K562 (cell line): ENCODE results near the gene TCL1B. TPM values are rescaled to one million over a fixed set of nuclear protein-coding genes. Genes with fewer than 3 reads are reported as not detected.

Experiments used
- ATAC-seq: fragments of 200-7000 bp; cut with Tn5 transposase; 3 replicates; pipeline ENCODE4 v1.9.1; 2020; ENCODE audit warnings: moderate library complexity
- BruUV-seq: library from RNA; stranded (reverse); fragments of 400-500 nt; replicated peaks from 2 replicates; lab custom pipeline; 2021; lab: Mats Ljungman, UMichigan
- CTCF ChIA-PET: fragments of 300-600 bp; formaldehyde crosslinking; extraction: SDS; loops from one replicate; lab custom pipeline; 2021; ENCODE audit warnings: low intra/inter-chr PET ratio; lab: Yijun Ruan, JAX
- POLR2A ChIA-PET: fragments of 300-600, 350-650 bp; sonication (Branson Sonifier 250); formaldehyde crosslinking; extraction: SDS; loops from one replicate; lab custom pipeline; 2021; ENCODE audit warnings: antibody characterized with exemption, inconsistent platforms; lab: Yijun Ruan, JAX
- DNase-seq, 4 experiments: peaks; one replicate each; pipeline versions ENCODE4 v3.0.0 to v3.0.0-alpha.2; 2011 to 2018; ENCODE audit warnings: low spot score in 3 of 4, mixed read lengths in 3 of 4; ENCODE audit errors: extremely low read depth in 1 of 4
- FAIRE-seq: peaks from 2 replicates; lab custom pipeline; 2011; peaks lifted over from hg19 to GRCh38; lab: Jason Lieb, UNC
- H2AFZ ChIP-seq: 2 replicates; pipeline ENCODE4 v1.6.0; 2011; ENCODE audit warnings: low read depth, low read length, control low read depth, inconsistent platforms
- H3K27ac ChIP-seq: fragments of 200-600 bp; 3 replicates; pipeline ENCODE4 v1.8.0; 2011; ENCODE audit warnings: low read depth, mild to moderate bottlenecking, control low read depth, inconsistent platforms, low read length, moderate library complexity, mixed read lengths; ENCODE audit errors: extremely low read depth
- H3K27me3 ChIP-seq, 2 experiments: fragments of 300-600 bp in 1 of 2; 2 replicates in 1 of 2; 3 replicates in 1 of 2; pipeline versions ENCODE4 v1.6.0 to v1.8.0; 2011; ENCODE audit warnings: inconsistent platforms in 2 of 2, low read length in 2 of 2, mild to moderate bottlenecking in 1 of 2, mixed read lengths in 1 of 2, moderate library complexity in 1 of 2; ENCODE audit not compliant: control insufficient read depth in 2 of 2, insufficient read depth in 2 of 2
- H3K36me3 ChIP-seq: fragments of 300-600 bp; 3 replicates; pipeline ENCODE4 v1.8.0; 2011; ENCODE audit warnings: mild to moderate bottlenecking, low read length, inconsistent platforms; ENCODE audit not compliant: control insufficient read depth, insufficient read depth
- H3K4me1 ChIP-seq, 2 experiments: fragments of 200-600 bp in 1 of 2; replicated peaks in 1 of 2; 2 replicates in 1 of 2; 3 replicates in 1 of 2; pipeline versions ENCODE4 v1.5.1 to v1.8.0; 2011; ENCODE audit warnings: inconsistent platforms in 2 of 2, low read length in 2 of 2, mild to moderate bottlenecking in 1 of 2, mixed read lengths in 1 of 2, moderate library complexity in 1 of 2; ENCODE audit not compliant: control insufficient read depth in 2 of 2, insufficient read depth in 2 of 2
- H3K4me2 ChIP-seq: 2 replicates; pipeline ENCODE4 v1.6.1; 2011; ENCODE audit warnings: low read length, control low read depth, inconsistent platforms, mixed read lengths; ENCODE audit not compliant: insufficient read depth
- H3K4me3 ChIP-seq: fragments of 200-600 bp; sonication (generic), shearing (Covaris generic); 2 replicates; pipeline ENCODE4 v1.5.1; 2016; ENCODE audit warnings: control low read depth, inconsistent platforms
- H3K79me2 ChIP-seq: fragments of 200-600 bp; 3 replicates; pipeline ENCODE4 v1.8.0; 2011; ENCODE audit warnings: low read length, inconsistent platforms; ENCODE audit not compliant: control insufficient read depth, insufficient read depth
- H3K9ac ChIP-seq, 2 experiments: 2 replicates each; pipeline versions ENCODE4 v1.6.0 to v1.6.1; 2011; ENCODE audit warnings: low read depth in 2 of 2, low read length in 2 of 2, control low read depth in 1 of 2, inconsistent platforms in 1 of 2, mild to moderate bottlenecking in 1 of 2, mixed read lengths in 1 of 2; ENCODE audit not compliant: insufficient read depth in 1 of 2
- H3K9me1 ChIP-seq: one replicate; pipeline ENCODE4 v1.6.0; 2011; ENCODE audit warnings: inconsistent platforms, mild to moderate bottlenecking, low read length, moderate library complexity; ENCODE audit not compliant: control insufficient read depth, insufficient read depth
- H3K9me3 ChIP-seq: replicated peaks from 2 replicates; pipeline ENCODE4 v1.5.1; 2011; ENCODE audit warnings: low read depth, low read length, inconsistent platforms; ENCODE audit not compliant: control insufficient read depth, insufficient read depth
- H4K20me1 ChIP-seq: replicated peaks from 2 replicates; pipeline ENCODE4 v1.6.1; 2011; ENCODE audit warnings: low read length, inconsistent platforms, mixed read lengths; ENCODE audit not compliant: control insufficient read depth, insufficient read depth
- CBFB ChIP-seq: sonication (generic); formaldehyde crosslinking; IDR thresholded peaks from 2 replicates; pipeline ENCODE4 v1.4.0; 2020; ENCODE audit warnings: mild to moderate bottlenecking, missing genetic modification reagents
- CHD4 ChIP-seq: fragments of 200-600 bp; sonication (generic); IDR thresholded peaks from 3 replicates; pipeline ENCODE4 v1.6.1; 2012; ENCODE audit warnings: low read depth, mild to moderate bottlenecking, mixed read lengths, low read length, inconsistent platforms; ENCODE audit not compliant: insufficient read depth, insufficient replicate concordance, poor library complexity, severe bottlenecking
- CREM ChIP-seq: IDR thresholded peaks from 2 replicates; pipeline ENCODE4 v1.6.1; 2014; ENCODE audit warnings: antibody characterized with exemption, low read depth
- KDM1A ChIP-seq, 2 experiments: fragments of 450-650 bp; IDR thresholded peaks; 2 replicates each; pipeline ENCODE4 v1.6.1; 2016; ENCODE audit warnings: mild to moderate bottlenecking in 2 of 2
- LCOR ChIP-seq: sonication (generic); formaldehyde crosslinking; IDR thresholded peaks from 2 replicates; pipeline ENCODE4 v1.8.0; 2022; ENCODE audit warnings: mild to moderate bottlenecking, missing genetic modification reagents
- MYC ChIP-seq, 2 experiments: fragments of 250-450 bp in 1 of 2; sonication (Bioruptor Pico) in 1 of 2; IDR thresholded peaks; 2 replicates each; pipeline versions ENCODE4 v1.5.1 to v1.6.1; 2012 to 2021; ENCODE audit warnings: low read depth in 2 of 2, borderline replicate concordance in 1 of 2, improper control_type of control experiment in 1 of 2, low read length in 1 of 2, mild to moderate bottlenecking in 1 of 2, moderate library complexity in 1 of 2
- PURB ChIP-seq: sonication (generic); formaldehyde crosslinking; IDR thresholded peaks from 2 replicates; pipeline ENCODE4 v1.9.0; 2021; ENCODE audit warnings: low read depth, mild to moderate bottlenecking, missing genetic modification reagents
- SLC30A9 ChIP-seq: fragments of 250-450 bp; sonication (Bioruptor Pico); IDR thresholded peaks from 2 replicates; pipeline ENCODE4 v1.8.0; 2022; ENCODE audit warnings: mild to moderate bottlenecking, moderate library complexity
- ZBTB12 ChIP-seq: fragments of 250-450 bp; sonication (Bioruptor Pico); IDR thresholded peaks from 2 replicates; pipeline ENCODE4 v1.4.0; 2020
- ZNF384 ChIP-seq: IDR thresholded peaks from 2 replicates; pipeline ENCODE4 v1.6.1; 2012; ENCODE audit warnings: low read depth, low read length, improper control_type of control experiment
- WGBS: fragments of 100-300 bp; shearing (Covaris generic); methylation state at CpG from one replicate; pipeline ENCODE4 v1.1.6; 2016; ENCODE audit warnings: low coverage, mixed read lengths; ENCODE audit not compliant: insufficient coverage; ENCODE audit errors: missing lambda C conversion rate; 5-methylcytosine and 5-hydroxymethylcytosine counted together
- in situ Hi-C: fragments of 300-500 bp; cut with MboI; formaldehyde crosslinking; loops from 4 replicates; pipeline ENCODE4 v1.15.0; 2018; ENCODE audit warnings: inconsistent platforms, mixed read lengths
- intact Hi-C: fragments of 100-400 bp; cut with micrococcal nuclease; formaldehyde crosslinking; loops from 2 replicates; pipeline ENCODE4 v1.14.2; 2022
- polyA plus RNA-seq, 8 experiments: library from polyadenylated mRNA; depleted of rRNA in 4 of 8; stranded (reverse) in 5 of 8; unstranded in 3 of 8; fragments of >200 nt; fragmentation: Nextera tagmentation in 2 of 8; fragmentation: Illumina TruSeq in 1 of 8; extraction: Ambion mirVana in 2 of 8; extraction: Trizol in 1 of 8; gene quantifications; 2 replicates each; pipeline versions ENCODE4 v1.2.1 to v1.2.3, GENCODE V29; 2011 to 2014; ENCODE audit warnings: inconsistent platforms in 1 of 8, missing spikeins in 1 of 8
- total RNA-seq, 7 experiments: library from RNA; depleted of rRNA in 6 of 7; stranded (reverse); fragments of >200 nt in 6 of 7; fragmentation: Illumina TruSeq in 2 of 7; extraction: Trizol in 2 of 7; gene quantifications; 2 replicates each; pipeline versions ENCODE4 v1.2.1 to v1.2.3, GENCODE V29; 2011 to 2021; ENCODE audit warnings: low replicate concordance in 1 of 7
- TF ChIP-seq, protein P1 (sequence below): sonication (generic); formaldehyde crosslinking; IDR thresholded peaks from 2 replicates; pipeline ENCODE4 v1.8.1; 2023; ENCODE audit warnings: mild to moderate bottlenecking, missing genetic modification reagents

Gene TCL1B
- total and polyA plus RNA-seq, 9 of the 15 experiments (the other 6 are each of a cell fraction or from before 2014, with no cell fraction given) = not detected

DNA sequence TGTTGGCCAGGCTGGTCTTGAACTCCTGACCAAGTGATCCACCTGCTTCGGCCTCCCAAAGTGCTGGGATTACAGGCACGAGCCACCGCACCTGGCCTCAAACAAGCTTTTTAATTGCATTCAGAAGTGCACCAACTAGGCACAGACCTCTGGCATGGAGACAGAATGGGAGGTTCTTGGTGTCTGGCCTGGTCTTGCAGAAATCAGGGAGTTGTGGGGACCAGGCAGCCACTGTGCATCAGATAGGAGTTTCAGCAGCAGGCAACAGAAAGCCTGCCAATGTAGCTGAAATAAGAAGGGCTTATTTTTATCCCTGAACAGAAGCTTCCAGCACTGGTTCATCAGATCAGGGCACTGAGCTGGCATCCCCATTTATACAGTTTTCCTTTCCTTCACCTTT, 22.2 kb upstream of the TCL1B start:
- DNase-seq (no peak), FAIRE-seq (no peak), ATAC-seq (no peak)
- Histone ChIP-seq H3K36me3 (no peaks in the 10 kb centered on the region), H3K9me1 (no peaks in the 10 kb centered on the region), H4K20me1 (no peaks in the 10 kb centered on the region; the same call in 1 of the 2 replicates), H3K9me3 (no peaks in the 10 kb centered on the region), H3K79me2 (no peaks in the 10 kb centered on the region), H2AFZ (no peak overlapping the region), H3K9ac (no peak overlapping the region), H3K27me3 (peaks cover 0 to 18% of the 10 kb centered on the region in 2 experiments; a peak in 2 of 5 replicates), H3K27ac (no peak overlapping the region), H3K4me3 (no peak overlapping the region), H3K4me2 (no peak overlapping the region), H3K4me1 (peaks cover 0 to 3% of the 10 kb centered on the region in 2 experiments; a peak in 2 of 5 replicates)
- POLR2A ChIA-PET = no interaction called here
- 6% methylated on average over 2 of the region's 3 CpGs for WGBS
- intact Hi-C loops = no loop called here
- TF ChIP-seq CREM = no peak
- TF ChIP-seq CHD4 = no peak
- TF ChIP-seq SLC30A9 (CRISPR knock-in tag) = no peak
- TF ChIP-seq MYC (IDR thresholded peaks at IDR 0.05; ENCODE audit: low read depth, low read length) = no peak
- no peak for TF ChIP-seq MYC (CRISPR knock-in tag; IDR thresholded peaks at IDR 0.05; ENCODE audit: borderline replicate concordance, low read depth)
- no peak for TF ChIP-seq CBFB (CRISPR knock-in tag)
- TF ChIP-seq ZNF384 = no peak
- TF ChIP-seq PURB (CRISPR knock-in tag) = no peak
- TF ChIP-seq KDM1A (IDR thresholded peaks at IDR 0.05) = no peak
- TF ChIP-seq LCOR (CRISPR knock-in tag) = no peak
- no peak for TF ChIP-seq ZBTB12 (CRISPR knock-in tag)
- TF ChIP-seq, protein P1, sequence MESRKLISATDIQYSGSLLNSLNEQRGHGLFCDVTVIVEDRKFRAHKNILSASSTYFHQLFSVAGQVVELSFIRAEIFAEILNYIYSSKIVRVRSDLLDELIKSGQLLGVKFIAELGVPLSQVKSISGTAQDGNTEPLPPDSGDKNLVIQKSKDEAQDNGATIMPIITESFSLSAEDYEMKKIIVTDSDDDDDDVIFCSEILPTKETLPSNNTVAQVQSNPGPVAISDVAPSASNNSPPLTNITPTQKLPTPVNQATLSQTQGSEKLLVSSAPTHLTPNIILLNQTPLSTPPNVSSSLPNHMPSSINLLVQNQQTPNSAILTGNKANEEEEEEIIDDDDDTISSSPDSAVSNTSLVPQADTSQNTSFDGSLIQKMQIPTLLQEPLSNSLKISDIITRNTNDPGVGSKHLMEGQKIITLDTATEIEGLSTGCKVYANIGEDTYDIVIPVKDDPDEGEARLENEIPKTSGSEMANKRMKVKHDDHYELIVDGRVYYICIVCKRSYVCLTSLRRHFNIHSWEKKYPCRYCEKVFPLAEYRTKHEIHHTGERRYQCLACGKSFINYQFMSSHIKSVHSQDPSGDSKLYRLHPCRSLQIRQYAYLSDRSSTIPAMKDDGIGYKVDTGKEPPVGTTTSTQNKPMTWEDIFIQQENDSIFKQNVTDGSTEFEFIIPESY (CRISPR knock-in tag) = no peak
- BruUV-seq = no TSS peak
- in situ Hi-C loops = no loop called here
- CTCF ChIA-PET = no interaction called here
